OCI-LY1 (cell line): ENCODE results near the gene CYSRT1.

ENCODE experiments used
- H2AFZ ChIP-seq: fragments of 200-600 bp; sonication (generic), shearing (Covaris generic); 2 replicates; pipeline ENCODE4 v1.6.0; 2014; ENCODE audit warnings: antibody characterized with exemption, mild to moderate bottlenecking, low read length
- H3F3A ChIP-seq: fragments of 200-600 bp; sonication (generic), shearing (Covaris generic); 2 replicates; pipeline ENCODE4 v1.6.0; 2014; ENCODE audit warnings: mild to moderate bottlenecking, antibody characterized with exemption, low read length, moderate library complexity; ENCODE audit not compliant: insufficient read depth
- H3K27ac ChIP-seq: fragments of 200-600 bp; sonication (generic); 2 replicates; pipeline ENCODE4 v1.5.1; 2014; ENCODE audit warnings: low read length, mixed run types, mild to moderate bottlenecking, low read depth; ENCODE audit not compliant: poor library complexity, severe bottlenecking
- H3K27me3 ChIP-seq: fragments of 200-600 bp; sonication (generic); 2 replicates; pipeline ENCODE4 v1.6.0; 2014; ENCODE audit warnings: antibody characterized with exemption, mild to moderate bottlenecking, low read length, moderate library complexity; ENCODE audit not compliant: insufficient read depth
- H3K36me3 ChIP-seq: fragments of 200-600 bp; sonication (generic); 2 replicates; pipeline ENCODE4 v1.6.1; 2014; ENCODE audit warnings: mild to moderate bottlenecking, antibody characterized with exemption, low read length, moderate library complexity, mixed read lengths; ENCODE audit not compliant: insufficient read depth
- H3K4me1 ChIP-seq: fragments of 200-600 bp; sonication (generic); 2 replicates; pipeline ENCODE4 v1.5.1; 2014; ENCODE audit warnings: mild to moderate bottlenecking, low read length, moderate library complexity; ENCODE audit not compliant: insufficient read depth, severe bottlenecking
- H3K4me2 ChIP-seq: fragments of 200-600 bp; sonication (generic), shearing (Covaris generic); 2 replicates; pipeline ENCODE4 v1.6.1; 2014; ENCODE audit warnings: low read length
- H3K4me3 ChIP-seq: fragments of 200-600 bp; sonication (generic); 2 replicates; pipeline ENCODE4 v1.5.1; 2014; ENCODE audit warnings: low read length, low read depth, mild to moderate bottlenecking, mixed read lengths; ENCODE audit not compliant: poor library complexity, severe bottlenecking
- H3K79me2 ChIP-seq: fragments of 200-600 bp; shearing (Covaris generic); 2 replicates; pipeline ENCODE4 v1.6.1; 2016; ENCODE audit warnings: mixed run types, low read length, mixed read lengths; ENCODE audit not compliant: insufficient read depth
- H3K9ac ChIP-seq: fragments of 200-600 bp; sonication (generic), shearing (Covaris generic); 2 replicates; pipeline ENCODE4 v1.6.1; 2014; ENCODE audit warnings: mild to moderate bottlenecking, low read length, mixed read lengths
- H3K9me2 ChIP-seq: fragments of 200-600 bp; sonication (generic), shearing (Covaris generic); 2 replicates; pipeline ENCODE4 v1.6.1; 2014; ENCODE audit warnings: low read depth, mild to moderate bottlenecking, low read length, mixed read lengths
- H3K9me3 ChIP-seq: fragments of 200-600 bp; shearing (Covaris generic); 2 replicates; pipeline ENCODE4 v1.6.1; 2014; ENCODE audit warnings: low read length, mixed read lengths
- H4K20me1 ChIP-seq: fragments of 200-600 bp; sonication (generic), shearing (Covaris generic); 2 replicates; pipeline ENCODE4 v1.6.0; 2016; ENCODE audit warnings: mild to moderate bottlenecking, low read length; ENCODE audit not compliant: insufficient read depth
- CTCF ChIP-seq: fragments of 200-600 bp; sonication (generic), shearing (Covaris generic); IDR thresholded peaks from 2 replicates; pipeline ENCODE4 v1.5.1; 2017; ENCODE audit warnings: mild to moderate bottlenecking, antibody characterized with exemption, low read length, moderate library complexity, mixed read lengths
- EZH2 ChIP-seq: fragments of 200-600 bp; sonication (generic), shearing (Covaris generic); IDR thresholded peaks from 2 replicates; pipeline ENCODE4 v1.8.0; 2017; ENCODE audit warnings: borderline replicate concordance, mixed run types, mild to moderate bottlenecking, antibody characterized with exemption, low read length, moderate library complexity, mixed read lengths

CYSRT1 gene

GRCh38 chr9:137234758-137235423, 9.9 kb downstream of the CYSRT1 start:
- no peaks in the 10 kb centered on the region for H4K20me1 ChIP-seq
- TF ChIP-seq CTCF = no peak
- no peak overlapping the region for H2AFZ ChIP-seq
- no peak overlapping the region for H3K4me3 ChIP-seq
- no peaks in the 10 kb centered on the region for H3F3A ChIP-seq
- no peaks in the 10 kb centered on the region for H3K79me2 ChIP-seq
- H3K27me3 ChIP-seq = peaks cover 9% of the 10 kb centered on the region; the same call in 1 of the 2 replicates
- peaks cover 19% of the 10 kb centered on the region for H3K4me1 ChIP-seq
- H3K27ac ChIP-seq = no peak overlapping the region
- H3K4me2 ChIP-seq = no peak overlapping the region
- no peak overlapping the region for H3K9ac ChIP-seq
- no peaks in the 10 kb centered on the region for H3K9me2 ChIP-seq
- no peaks in the 10 kb centered on the region for H3K36me3 ChIP-seq
- H3K9me3 ChIP-seq = no peaks in the 10 kb centered on the region

- Histone ChIP-seq H3K4me2 (no peak overlapping the region; the same call in 1 of the 2 replicates), H3F3A (no peaks in the 10 kb centered on the region), H3K9ac (no peak overlapping the region), H3K4me3 (no peak overlapping the region), H3K27me3 (peaks cover 5% of the 10 kb centered on the region; the same call in 1 of the 2 replicates), H3K79me2 (no peaks in the 10 kb centered on the region), H3K9me2 (no peaks in the 10 kb centered on the region), H3K27ac (no peak overlapping the region), H3K36me3 (no peaks in the 10 kb centered on the region), H3K9me3 (no peaks in the 10 kb centered on the region), H2AFZ (no peak overlapping the region), H4K20me1 (no peaks in the 10 kb centered on the region), H3K4me1 (peaks cover 19% of the 10 kb centered on the region)
- no peak for TF ChIP-seq EZH2
- peak; percentile 24; the same call in 1 of the 2 replicates for TF ChIP-seq CTCF
Observed at GRCh38 chr9:137235424-137236237, 10.7 kb downstream of the CYSRT1 start.

GRCh38 chr9:137236238-137236935, 11.4 kb downstream of the CYSRT1 start:
- Histone ChIP-seq H2AFZ (no peak overlapping the region), H3K79me2 (no peaks in the 10 kb centered on the region), H3K4me3 (no peak overlapping the region), H3K27ac (no peak overlapping the region), H3K27me3 (0 out of 2 replicates have a peak, but pooled peaks cover 2% of the 10 kb centered on the region), H3K9me3 (no peaks in the 10 kb centered on the region), H3F3A (no peaks in the 10 kb centered on the region), H3K9ac (no peak overlapping the region), H4K20me1 (no peaks in the 10 kb centered on the region), H3K4me2 (peak overlapping the region; percentile 48), H3K9me2 (no peaks in the 10 kb centered on the region), H3K4me1 (peaks cover 19% of the 10 kb centered on the region), H3K36me3 (no peaks in the 10 kb centered on the region)
- no peak for TF ChIP-seq EZH2
- TF ChIP-seq CTCF = peak; percentile 99
